Measurements from ENCODE around the gene CCDC154.
A peak's percentile ranks its signal among the peaks of the same experiment; 100 is the strongest.
"Not testable (repeated sequence)": the region's sequence is repeated elsewhere in the genome, so short reads cannot be mapped to it uniquely, and the experiment has no call there.

Gene CCDC154

DNA sequence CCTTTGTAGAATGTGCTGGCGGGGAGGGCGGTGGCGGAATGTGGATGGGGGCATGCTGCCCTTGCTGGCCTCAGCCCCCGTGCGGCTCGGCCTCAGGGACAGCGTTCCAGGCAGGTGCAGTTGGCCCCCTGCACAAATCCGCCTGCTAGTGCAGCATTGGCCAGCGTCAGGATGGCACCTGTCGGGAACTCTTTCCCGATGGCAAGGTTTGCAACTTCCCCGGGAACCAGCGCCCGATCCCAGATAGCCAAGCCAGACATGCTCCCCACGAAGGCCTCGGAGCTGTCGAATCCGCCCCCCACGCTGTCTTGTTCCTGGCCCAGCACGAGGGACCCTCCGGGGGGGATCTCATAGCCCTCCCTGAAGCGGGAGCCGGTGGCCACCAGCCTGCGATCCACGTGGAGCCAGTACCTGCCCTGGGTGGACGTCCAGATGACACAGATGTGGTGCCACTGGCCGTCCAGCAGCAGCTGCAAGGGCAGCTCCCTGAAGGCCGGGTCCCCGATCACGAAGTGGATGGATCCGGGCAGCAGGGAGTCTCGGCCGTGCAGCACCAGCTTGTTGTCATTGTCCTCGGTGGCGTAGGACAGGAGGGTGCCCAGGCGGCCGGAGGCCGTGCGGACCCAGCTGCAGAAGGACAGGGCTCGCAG, 41.6 kb upstream of the CCDC154 start:
- Histone ChIP-seq H4K8ac (ENCODE audit: low read depth, low read length) (no peak overlapping the region), H3K27ac (ENCODE audit: low read depth, low read length) (no peak overlapping the region), H3K18ac (ENCODE audit: low read length) (no peak overlapping the region), H4K5ac (ENCODE audit: low read length) (no peak overlapping the region), H3K4me2 (ENCODE audit: low read length) (no peak overlapping the region), H3K4me1 (ENCODE audit: control insufficient read depth, low read depth, low read length) (no peaks in the 10 kb centered on the region), H3K23ac (ENCODE audit: low read length) (no peak overlapping the region), H3K36me3 (ENCODE audit: control insufficient read depth, insufficient read depth, low read length) (no peaks in the 10 kb centered on the region), H2AK5ac (ENCODE audit: low read length) (no peak overlapping the region), H3K56ac (ENCODE audit: low read length) (no peak overlapping the region), H2BK15ac (replicated peaks; ENCODE audit: low read depth) (no peak overlapping the region), H3K79me2 (ENCODE audit: control insufficient read depth, insufficient read depth, low read length) (no peaks in the 10 kb centered on the region), H3K4me3 (ENCODE audit: low read length) (no peak overlapping the region), H2BK5ac (ENCODE audit: low read length) (no peak overlapping the region), H3K4ac (ENCODE audit: low read depth, low read length) (no peak overlapping the region), H3K9ac (ENCODE audit: low read length) (no peak overlapping the region), H3K27me3 (ENCODE audit: insufficient read depth, low read length, poor library complexity) (no peaks in the 10 kb centered on the region), H3K79me1 (ENCODE audit: low read length) (no peaks in the 10 kb centered on the region), H2BK120ac (ENCODE audit: low read depth, low read length) (no peak overlapping the region)
- WGBS (ENCODE audit: extremely low coverage, insufficient coverage, low lambda C conversion rate) = no CpG with 5 or more reads among the region's 40 CpGs
- no peak for DNase-seq

DNA sequence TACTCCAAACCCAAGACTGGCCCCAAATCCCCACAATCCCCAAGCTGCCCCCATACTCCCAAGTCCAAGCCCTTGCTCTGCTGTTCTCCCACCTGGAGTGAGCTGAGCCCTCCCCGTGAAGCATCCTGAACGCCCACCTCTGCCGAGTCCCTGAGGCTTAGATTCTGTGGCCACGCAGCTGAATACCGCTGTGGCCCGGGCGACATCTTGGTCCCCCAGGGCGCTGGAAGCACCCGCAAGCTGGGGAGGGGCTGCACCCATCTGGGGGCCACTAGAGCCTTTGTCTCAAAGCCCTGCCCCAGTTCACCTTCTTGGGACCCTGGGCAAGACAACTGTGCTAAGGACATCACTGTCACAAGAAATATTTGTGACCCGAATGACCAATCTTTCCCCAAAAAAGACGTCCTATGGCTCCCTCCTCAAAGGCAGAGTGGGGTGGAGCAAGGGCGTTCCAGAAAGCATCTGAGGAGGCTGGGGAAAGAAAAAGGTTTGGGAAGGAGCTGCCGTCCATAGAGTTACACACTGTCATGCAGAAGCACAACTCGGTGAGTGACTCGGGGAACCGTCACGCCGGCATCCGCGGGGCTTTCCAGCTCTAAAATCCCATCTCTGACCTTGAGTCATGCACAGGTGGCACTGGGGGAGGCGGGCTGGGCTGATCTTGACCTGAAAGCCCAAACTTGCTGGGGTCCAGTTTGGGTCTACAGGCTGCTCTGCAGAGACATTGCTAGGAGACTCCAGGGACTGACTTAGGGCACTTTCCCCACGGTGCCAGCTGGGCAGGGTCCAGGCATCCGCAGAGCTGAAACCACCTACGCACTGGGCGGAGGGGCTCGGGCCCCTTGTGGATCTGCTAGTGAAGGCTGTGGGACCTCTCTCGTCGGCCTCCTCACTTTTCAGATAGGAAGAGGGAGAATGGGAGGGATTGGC, 37.8 kb upstream of the CCDC154 start:
- H2BK15ac ChIP-seq (replicated peaks; ENCODE audit: low read depth) = no peak overlapping the region
- no CpG with 5 or more reads among the region's 28 CpGs for WGBS (ENCODE audit: extremely low coverage, insufficient coverage, low lambda C conversion rate)
- H3K18ac ChIP-seq (ENCODE audit: low read length) = no peak overlapping the region
- no peak overlapping the region for H4K8ac ChIP-seq (ENCODE audit: low read depth, low read length)
- no peak overlapping the region for H3K4ac ChIP-seq (ENCODE audit: low read depth, low read length)
- no peak overlapping the region for H3K9ac ChIP-seq (ENCODE audit: low read length)
- no peak overlapping the region for H2BK120ac ChIP-seq (ENCODE audit: low read depth, low read length)
- no peaks in the 10 kb centered on the region for H3K27me3 ChIP-seq (ENCODE audit: insufficient read depth, low read length, poor library complexity)
- no peak overlapping the region for H3K4me3 ChIP-seq (ENCODE audit: low read length)
- DNase-seq = no peak
- no peak overlapping the region for H3K56ac ChIP-seq (ENCODE audit: low read length)
- no peaks in the 10 kb centered on the region for H3K79me1 ChIP-seq (ENCODE audit: low read length)
- H3K79me2 ChIP-seq (ENCODE audit: control insufficient read depth, insufficient read depth, low read length) = no peaks in the 10 kb centered on the region
- no peak overlapping the region for H4K5ac ChIP-seq (ENCODE audit: low read length)
- no peak overlapping the region for H2AK5ac ChIP-seq (ENCODE audit: low read length)
- H3K36me3 ChIP-seq (ENCODE audit: control insufficient read depth, insufficient read depth, low read length) = no peaks in the 10 kb centered on the region
- no peaks in the 10 kb centered on the region for H3K4me1 ChIP-seq (ENCODE audit: control insufficient read depth, low read depth, low read length)
- no peak overlapping the region for H3K4me2 ChIP-seq (ENCODE audit: low read length)
- H2BK5ac ChIP-seq (ENCODE audit: low read length) = no peak overlapping the region
- no peak overlapping the region for H3K23ac ChIP-seq (ENCODE audit: low read length)
- no peak overlapping the region for H3K27ac ChIP-seq (ENCODE audit: low read depth, low read length)

DNA sequence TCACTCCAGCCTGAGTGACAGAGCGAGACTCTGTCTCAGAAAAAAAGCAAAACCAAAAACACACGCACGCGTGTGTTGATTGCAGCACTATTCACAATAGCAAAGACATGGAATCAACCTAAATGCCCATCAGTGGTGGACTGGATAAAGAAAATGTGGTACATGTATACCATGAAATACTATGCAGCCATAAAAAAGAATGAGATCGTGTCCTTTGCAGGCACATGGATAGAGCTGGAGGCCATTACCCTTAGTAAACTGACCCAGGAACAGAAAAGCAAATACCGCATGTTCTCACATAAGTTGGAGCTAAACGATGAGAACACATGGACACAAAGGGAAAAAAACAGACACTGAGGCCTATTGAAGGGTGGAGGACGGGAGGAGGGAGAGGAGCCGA, 34.6 kb upstream of the CCDC154 start:
- not testable (repeated sequence) for H2BK5ac ChIP-seq (ENCODE audit: low read length); H3K4me2 ChIP-seq (ENCODE audit: low read length); H2AK5ac ChIP-seq (ENCODE audit: low read length); H3K23ac ChIP-seq (ENCODE audit: low read length); DNase-seq; H3K4me1 ChIP-seq (ENCODE audit: control insufficient read depth, low read depth, low read length); H3K79me1 ChIP-seq (ENCODE audit: low read length); H3K27me3 ChIP-seq (ENCODE audit: insufficient read depth, low read length, poor library complexity); H3K4me3 ChIP-seq (ENCODE audit: low read length); H3K4ac ChIP-seq (ENCODE audit: low read depth, low read length); H3K18ac ChIP-seq (ENCODE audit: low read length); H3K79me2 ChIP-seq (ENCODE audit: control insufficient read depth, insufficient read depth, low read length); H4K5ac ChIP-seq (ENCODE audit: low read length); H3K36me3 ChIP-seq (ENCODE audit: control insufficient read depth, insufficient read depth, low read length); H2BK120ac ChIP-seq (ENCODE audit: low read depth, low read length); H4K8ac ChIP-seq (ENCODE audit: low read depth, low read length); H2BK15ac ChIP-seq (replicated peaks; ENCODE audit: low read depth); H3K9ac ChIP-seq (ENCODE audit: low read length); H3K27ac ChIP-seq (ENCODE audit: low read depth, low read length); H3K56ac ChIP-seq (ENCODE audit: low read length)
- no CpG with 5 or more reads among the region's 9 CpGs for WGBS (ENCODE audit: extremely low coverage, insufficient coverage, low lambda C conversion rate)

DNA sequence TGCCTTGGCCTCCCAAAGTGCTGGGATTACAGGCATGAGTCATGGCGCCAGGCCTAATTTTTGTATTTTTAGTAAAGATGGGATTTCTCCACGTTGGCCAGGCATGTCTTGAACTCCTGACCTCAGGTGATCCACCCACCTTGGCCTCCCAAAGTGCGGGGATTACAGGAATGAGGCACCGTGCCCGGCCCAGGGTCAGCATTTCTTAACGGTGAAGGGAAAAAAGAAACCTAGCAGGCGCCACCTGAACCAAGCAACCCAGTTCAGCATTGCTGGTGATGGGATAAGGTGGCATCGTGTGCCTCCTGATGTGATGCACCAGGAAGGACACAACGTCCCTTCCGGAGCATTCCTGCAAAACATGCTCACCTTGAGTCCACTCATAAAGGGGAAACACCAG, 32.7 kb upstream of the CCDC154 start:
- Histone ChIP-seq H3K9ac (ENCODE audit: low read length) (no peak overlapping the region), H3K27me3 (ENCODE audit: insufficient read depth, low read length, poor library complexity) (no peaks in the 10 kb centered on the region), H3K56ac (ENCODE audit: low read length) (no peak overlapping the region), H4K5ac (ENCODE audit: low read length) (no peak overlapping the region), H4K8ac (ENCODE audit: low read depth, low read length) (no peak overlapping the region), H3K79me1 (ENCODE audit: low read length) (peaks cover 4% of the 10 kb centered on the region), H3K18ac (ENCODE audit: low read length) (no peak overlapping the region), H3K36me3 (ENCODE audit: control insufficient read depth, insufficient read depth, low read length) (no peaks in the 10 kb centered on the region), H2BK120ac (ENCODE audit: low read depth, low read length) (no peak overlapping the region), H3K23ac (ENCODE audit: low read length) (no peak overlapping the region), H2BK5ac (ENCODE audit: low read length) (no peak overlapping the region), H3K79me2 (ENCODE audit: control insufficient read depth, insufficient read depth, low read length) (peaks cover 2% of the 10 kb centered on the region), H3K4me3 (ENCODE audit: low read length) (no peak overlapping the region), H2AK5ac (ENCODE audit: low read length) (no peak overlapping the region), H3K4me2 (ENCODE audit: low read length) (no peak overlapping the region), H3K27ac (ENCODE audit: low read depth, low read length) (no peak overlapping the region), H3K4me1 (ENCODE audit: control insufficient read depth, low read depth, low read length) (peaks cover 3% of the 10 kb centered on the region), H3K4ac (ENCODE audit: low read depth, low read length) (no peak overlapping the region), H2BK15ac (replicated peaks; ENCODE audit: low read depth) (no peak overlapping the region)
- DNase-seq = no peak
- no CpG with 5 or more reads among the region's 10 CpGs for WGBS (ENCODE audit: extremely low coverage, insufficient coverage, low lambda C conversion rate)

DNA sequence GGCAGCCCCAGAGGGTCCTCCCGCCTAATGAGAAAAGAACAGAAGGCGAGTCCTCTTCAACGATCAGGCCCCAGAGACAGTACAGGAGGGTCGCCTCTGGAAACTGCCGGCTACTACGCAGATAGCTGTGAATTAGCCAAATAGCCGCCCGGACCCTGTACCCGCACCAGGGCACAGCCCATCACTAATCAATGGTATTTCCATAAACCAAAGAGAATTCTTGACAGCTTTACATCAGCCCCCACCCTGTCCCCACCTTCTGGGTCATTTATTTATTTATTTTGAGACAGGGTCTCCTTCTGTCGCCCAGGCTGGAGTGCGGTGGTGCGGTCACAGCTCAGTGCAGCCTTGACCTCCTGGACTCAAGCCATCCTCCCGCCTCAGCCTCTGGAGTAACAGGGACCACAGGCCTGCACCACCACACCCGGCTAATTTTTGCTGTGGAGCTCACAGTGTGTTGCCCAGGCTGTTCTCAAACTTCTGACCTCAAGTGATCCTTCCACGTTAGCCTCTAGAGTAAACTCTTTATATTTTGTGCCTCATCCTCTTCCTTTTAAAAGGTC, 31.3 kb upstream of the CCDC154 start:
- Histone ChIP-seq H3K18ac (ENCODE audit: low read length) (no peak overlapping the region), H3K4me3 (ENCODE audit: low read length) (peak overlapping the region; percentile 57), H2BK5ac (ENCODE audit: low read length) (no peak overlapping the region), H3K4me2 (ENCODE audit: low read length) (peak overlapping the region; percentile 39), H2AK5ac (ENCODE audit: low read length) (no peak overlapping the region), H3K23ac (ENCODE audit: low read length) (no peak overlapping the region), H3K27ac (ENCODE audit: low read depth, low read length) (no peak overlapping the region), H2BK15ac (replicated peaks; ENCODE audit: low read depth) (no peak overlapping the region), H3K79me2 (ENCODE audit: control insufficient read depth, insufficient read depth, low read length) (peaks cover 6% of the 10 kb centered on the region), H3K79me1 (ENCODE audit: low read length) (peaks cover 4% of the 10 kb centered on the region), H3K4ac (ENCODE audit: low read depth, low read length) (peak overlapping the region; percentile 97), H4K5ac (ENCODE audit: low read length) (no peak overlapping the region), H3K56ac (ENCODE audit: low read length) (peak overlapping the region; percentile 98), H3K4me1 (ENCODE audit: control insufficient read depth, low read depth, low read length) (peaks cover 3% of the 10 kb centered on the region), H4K8ac (ENCODE audit: low read depth, low read length) (peak overlapping the region; percentile 13), H2BK120ac (ENCODE audit: low read depth, low read length) (no peak overlapping the region), H3K9ac (ENCODE audit: low read length) (peak overlapping the region; percentile 92), H3K36me3 (ENCODE audit: control insufficient read depth, insufficient read depth, low read length) (no peaks in the 10 kb centered on the region), H3K27me3 (ENCODE audit: insufficient read depth, low read length, poor library complexity) (no peaks in the 10 kb centered on the region)
- no peak for DNase-seq
- WGBS (ENCODE audit: extremely low coverage, insufficient coverage, low lambda C conversion rate) = no CpG with 5 or more reads among the region's 15 CpGs
